ENCODE measurements around the gene ZNF180. TPM values are rescaled to one million over a fixed set of nuclear protein-coding genes. Genes with fewer than 3 reads are reported as not detected.

ZNF180 gene
- total and polyA plus RNA-seq, 2 donors (not counting 3 experiments of a cell fraction or from before 2014, with no cell fraction given) = 2.1 to 8.6 TPM

DNA sequence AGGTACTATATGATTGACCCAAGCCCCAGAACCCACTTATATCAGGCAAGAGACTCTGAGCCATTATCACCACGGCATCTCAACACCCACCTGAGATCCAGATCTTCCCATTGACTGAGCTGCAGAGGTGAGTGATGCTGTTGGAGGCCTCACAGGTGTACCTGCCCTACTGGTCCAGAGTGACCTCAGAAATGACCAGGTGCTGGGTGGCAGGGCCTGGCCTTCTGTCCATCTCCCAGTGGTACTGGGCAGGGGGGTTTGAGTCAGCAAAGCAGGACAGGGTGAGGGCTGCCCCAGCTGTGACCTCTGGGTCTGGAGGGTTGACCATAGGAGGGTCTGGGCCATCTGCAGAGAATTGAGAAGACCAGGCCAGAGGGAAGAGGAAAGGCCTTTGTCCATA, 42.3 kb upstream of the ZNF180 start:
- Histone ChIP-seq H2AFZ (ENCODE audit: low read depth, low read length) (no peak overlapping the region), H3K4me3 (replicated peaks in 1 of 3; ENCODE audit: insufficient read depth in 1 of 3, low read depth in 1 of 3, low read length in 3 of 3) (no peak overlapping the region), H4K20me1 (replicated peaks; ENCODE audit: control insufficient read depth, extremely low read depth, insufficient read depth, low read length) (no peaks in the 10 kb centered on the region), H3K27ac (ENCODE audit: insufficient read depth, low read depth, low read length) (no peak overlapping the region), H3K9me1 (replicated peaks; ENCODE audit: control insufficient read depth, extremely low read depth, insufficient read depth, low read length) (no peaks in the 10 kb centered on the region), H3K27me3 (ENCODE audit: control insufficient read depth in 2 of 2, insufficient read depth in 2 of 2, low read length in 2 of 2) (no peaks in the 10 kb centered on the region), H3K4me1 (ENCODE audit: control insufficient read depth, extremely low read depth, insufficient read depth, low read length) (no peaks in the 10 kb centered on the region), H3K4me2 (ENCODE audit: insufficient read depth, low read length) (no peak overlapping the region), H3K79me2 (ENCODE audit: control insufficient read depth, insufficient read depth, low read length) (no peaks in the 10 kb centered on the region), H3K9ac (replicated peaks; ENCODE audit: extremely low read depth, insufficient read depth, low read length) (no peak overlapping the region), H3K9me3 (replicated peaks; ENCODE audit: control insufficient read depth, insufficient read depth, low read length) (no peaks in the 10 kb centered on the region), H3K36me3 (ENCODE audit: control insufficient read depth in 2 of 2, extremely low read depth in 1 of 2, insufficient read depth in 2 of 2, low read length in 2 of 2) (no peaks in the 10 kb centered on the region)
- dilution Hi-C loops (cut with MboI; ENCODE audit: extremely low pct_ligation_motif_present, low sequenced_read_pairs) = no loop called here
- TF ChIP-seq POLR2AphosphoS5 (IDR thresholded peaks at IDR 0.05; ENCODE audit: insufficient read depth, low read depth, low read length) (no peak), EZH2 (IDR thresholded peaks at IDR 0.05; ENCODE audit: borderline replicate concordance, low read depth, low read length, severe bottlenecking) (no peak)
- intact Hi-C loops (cut with micrococcal nuclease) = no loop called here
- POLR2A ChIA-PET = no interaction called here
- CTCF ChIA-PET = no interaction called here
- no peak for DNase-seq (ENCODE audit: low read depth, low spot score)
- FAIRE-seq = no peak
- BruUV-seq (replicated peaks) = no TSS peak

DNA sequence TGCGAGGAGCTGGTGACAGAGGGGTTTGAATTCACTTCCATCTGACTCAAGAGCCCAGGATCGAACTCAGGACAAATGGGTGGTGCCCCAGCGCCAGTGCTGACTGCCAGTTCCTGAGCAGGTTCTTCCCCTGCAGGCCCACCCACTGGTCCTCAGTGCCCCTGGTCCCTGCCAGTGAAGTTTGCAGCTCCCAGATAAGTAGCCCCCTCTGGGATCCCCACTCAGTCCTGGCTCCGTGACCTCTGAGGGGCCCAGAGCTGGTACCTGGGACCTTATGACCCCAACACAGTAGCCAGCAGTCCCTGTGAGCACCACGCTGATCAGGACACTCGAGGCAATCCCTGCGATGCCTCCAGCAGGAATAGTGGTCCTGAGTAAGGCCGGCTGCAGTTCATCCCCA, 40.4 kb upstream of the ZNF180 start:
- ChIA-PET POLR2A (no interaction called here), CTCF (interaction anchor here (1.7 kb wide), 1 partner anchor 16 kb away, joined by 3 read pairs; no protein-coding TSS in a partner anchor)
- no peaks in the 10 kb centered on the region for H3K79me2 ChIP-seq (ENCODE audit: control insufficient read depth, insufficient read depth, low read length)
- H4K20me1 ChIP-seq (replicated peaks; ENCODE audit: control insufficient read depth, extremely low read depth, insufficient read depth, low read length) = no peaks in the 10 kb centered on the region
- no peak for DNase-seq (ENCODE audit: low read depth, low spot score)
- H3K4me3 ChIP-seq (replicated peaks in 1 of 3; ENCODE audit: insufficient read depth in 1 of 3, low read depth in 1 of 3, low read length in 3 of 3) = no peak overlapping the region
- FAIRE-seq = no peak
- H3K9me1 ChIP-seq (replicated peaks; ENCODE audit: control insufficient read depth, extremely low read depth, insufficient read depth, low read length) = no peaks in the 10 kb centered on the region
- intact Hi-C loops (cut with micrococcal nuclease) (no loop called here), dilution Hi-C loops (cut with MboI; ENCODE audit: extremely low pct_ligation_motif_present, low sequenced_read_pairs) (no loop called here)
- H3K4me2 ChIP-seq (ENCODE audit: insufficient read depth, low read length) = no peak overlapping the region
- H2AFZ ChIP-seq (ENCODE audit: low read depth, low read length) = no peak overlapping the region
- peaks cover 0 to 2% of the 10 kb centered on the region in 2 experiments for H3K27me3 ChIP-seq (ENCODE audit: control insufficient read depth in 2 of 2, insufficient read depth in 2 of 2, low read length in 2 of 2)
- H3K27ac ChIP-seq (ENCODE audit: insufficient read depth, low read depth, low read length) = no peak overlapping the region
- TF ChIP-seq, protein P1, sequence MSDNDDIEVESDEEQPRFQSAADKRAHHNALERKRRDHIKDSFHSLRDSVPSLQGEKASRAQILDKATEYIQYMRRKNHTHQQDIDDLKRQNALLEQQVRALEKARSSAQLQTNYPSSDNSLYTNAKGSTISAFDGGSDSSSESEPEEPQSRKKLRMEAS (IDR thresholded peaks at IDR 0.05; ENCODE audit: insufficient read depth, insufficient read length) = no peak
- TF ChIP-seq, protein P2, sequence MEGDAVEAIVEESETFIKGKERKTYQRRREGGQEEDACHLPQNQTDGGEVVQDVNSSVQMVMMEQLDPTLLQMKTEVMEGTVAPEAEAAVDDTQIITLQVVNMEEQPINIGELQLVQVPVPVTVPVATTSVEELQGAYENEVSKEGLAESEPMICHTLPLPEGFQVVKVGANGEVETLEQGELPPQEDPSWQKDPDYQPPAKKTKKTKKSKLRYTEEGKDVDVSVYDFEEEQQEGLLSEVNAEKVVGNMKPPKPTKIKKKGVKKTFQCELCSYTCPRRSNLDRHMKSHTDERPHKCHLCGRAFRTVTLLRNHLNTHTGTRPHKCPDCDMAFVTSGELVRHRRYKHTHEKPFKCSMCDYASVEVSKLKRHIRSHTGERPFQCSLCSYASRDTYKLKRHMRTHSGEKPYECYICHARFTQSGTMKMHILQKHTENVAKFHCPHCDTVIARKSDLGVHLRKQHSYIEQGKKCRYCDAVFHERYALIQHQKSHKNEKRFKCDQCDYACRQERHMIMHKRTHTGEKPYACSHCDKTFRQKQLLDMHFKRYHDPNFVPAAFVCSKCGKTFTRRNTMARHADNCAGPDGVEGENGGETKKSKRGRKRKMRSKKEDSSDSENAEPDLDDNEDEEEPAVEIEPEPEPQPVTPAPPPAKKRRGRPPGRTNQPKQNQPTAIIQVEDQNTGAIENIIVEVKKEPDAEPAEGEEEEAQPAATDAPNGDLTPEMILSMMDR (IDR thresholded peaks at IDR 0.05; ENCODE audit: extremely low read depth in 1 of 2, insufficient read depth in 1 of 2, low read depth in 1 of 2, low read length in 2 of 2) = no peak
- TF ChIP-seq POLR2AphosphoS5 (IDR thresholded peaks at IDR 0.05; ENCODE audit: insufficient read depth, low read depth, low read length) (no peak), POLR2A (IDR thresholded peaks at IDR 0.05; ENCODE audit: low read depth, low read length) (no peak), JUN (IDR thresholded peaks at IDR 0.05; ENCODE audit: borderline replicate concordance, insufficient read depth, insufficient read length, low read depth) (no peak), MYC (IDR thresholded peaks at IDR 0.05; ENCODE audit: low read depth, low read length) (no peak), FOS (IDR thresholded peaks at IDR 0.05; ENCODE audit: borderline replicate concordance, insufficient read depth, low read length) (no peak), GATA2 (IDR thresholded peaks at IDR 0.05; ENCODE audit: insufficient read depth, insufficient read length, low read depth, low read length) (no peak), EZH2 (IDR thresholded peaks at IDR 0.05; ENCODE audit: borderline replicate concordance, low read depth, low read length, severe bottlenecking) (no peak)
- H3K9me3 ChIP-seq (replicated peaks; ENCODE audit: control insufficient read depth, insufficient read depth, low read length) = no peaks in the 10 kb centered on the region
- no peaks in the 10 kb centered on the region for H3K4me1 ChIP-seq (ENCODE audit: control insufficient read depth, extremely low read depth, insufficient read depth, low read length)
- no peaks in the 10 kb centered on the region for H3K36me3 ChIP-seq (ENCODE audit: control insufficient read depth in 2 of 2, extremely low read depth in 1 of 2, insufficient read depth in 2 of 2, low read length in 2 of 2)
- H3K9ac ChIP-seq (replicated peaks; ENCODE audit: extremely low read depth, insufficient read depth, low read length) = no peak overlapping the region
- no TSS peak for BruUV-seq (replicated peaks)

Data from endothelial cell of umbilical vein (primary cell).